ENCODE data around the gene DYRK1A.

Gene DYRK1A

GRCh38 chr21:37374027-37374426 lies 7.5 kb downstream of the DYRK1A start:
- Mint-ChIP-seq H3K9me3 (no peaks in the 10 kb centered on the region), H3K27me3 (ENCODE audit: low read depth) (no peaks in the 10 kb centered on the region), H3K4me1 (peaks cover 68% of the 10 kb centered on the region), H3K4me3 (no peak overlapping the region), H3K36me3 (ENCODE audit: low read depth) (peaks cover 4% of the 10 kb centered on the region), H3K27ac (peak overlapping the region; percentile 37 to 65 (median 37))
- no peak for TF ChIP-seq CTCF (IDR thresholded peaks at IDR 0.05; ENCODE audit: unreplicated experiment in 3 of 3)

GRCh38 chr21:37375866-37376574 lies 9.4 kb downstream of the DYRK1A start:
- peak overlapping the region in 2 of 3 experiments; percentile 29 to 33 for H3K27ac Mint-ChIP-seq
- no peak for TF ChIP-seq CTCF (IDR thresholded peaks at IDR 0.05; ENCODE audit: unreplicated experiment in 3 of 3)
- peaks cover 67% of the 10 kb centered on the region for H3K4me1 Mint-ChIP-seq
- peaks cover 4% of the 10 kb centered on the region for H3K36me3 Mint-ChIP-seq (ENCODE audit: low read depth)
- no peaks in the 10 kb centered on the region for H3K9me3 Mint-ChIP-seq
- no peak overlapping the region for H3K4me3 Mint-ChIP-seq
- H3K27me3 Mint-ChIP-seq (ENCODE audit: low read depth): no peaks in the 10 kb centered on the region

GRCh38 chr21:37378700-37379139 lies 12.1 kb downstream of the DYRK1A start:
- TF ChIP-seq CTCF (IDR thresholded peaks at IDR 0.05; ENCODE audit: unreplicated experiment in 3 of 3): no peak
- Mint-ChIP-seq H3K27ac (peak overlapping the region; percentile 35 to 66 (median 43)), H3K4me3 (no peak overlapping the region), H3K9me3 (peaks cover 8% of the 10 kb centered on the region), H3K27me3 (ENCODE audit: low read depth) (no peaks in the 10 kb centered on the region), H3K36me3 (ENCODE audit: low read depth) (peaks cover 8% of the 10 kb centered on the region), H3K4me1 (peaks cover 49% of the 10 kb centered on the region)

- Mint-ChIP-seq H3K27me3 (ENCODE audit: low read depth) (no peaks in the 10 kb centered on the region), H3K4me3 (no peak overlapping the region)
These were observed 14.1 kb downstream of the DYRK1A start for GRCh38 chr21:37380349-37381323.

GRCh38 chr21:37381883-37382585 lies 15.5 kb downstream of the DYRK1A start:
- no peak overlapping the region for H3K27ac Mint-ChIP-seq
- H3K36me3 Mint-ChIP-seq (ENCODE audit: low read depth): peaks cover 15% of the 10 kb centered on the region
- peaks cover 8% of the 10 kb centered on the region for H3K9me3 Mint-ChIP-seq
- no peak for TF ChIP-seq CTCF (IDR thresholded peaks at IDR 0.05; ENCODE audit: unreplicated experiment in 3 of 3)
- no peak overlapping the region for H3K4me3 Mint-ChIP-seq
- H3K4me1 Mint-ChIP-seq: peaks cover 47% of the 10 kb centered on the region
- no peaks in the 10 kb centered on the region for H3K27me3 Mint-ChIP-seq (ENCODE audit: low read depth)

More at GRCh38 chr21:37380349-37381323, 14.1 kb downstream of the DYRK1A start:
- peaks cover 47% of the 10 kb centered on the region for H3K4me1 Mint-ChIP-seq
- peak overlapping the region; percentile 1 to 18 (median 11) for H3K27ac Mint-ChIP-seq
- no peak for TF ChIP-seq CTCF (IDR thresholded peaks at IDR 0.05; ENCODE audit: unreplicated experiment in 3 of 3)
- peaks cover 16% of the 10 kb centered on the region for H3K36me3 Mint-ChIP-seq (ENCODE audit: low read depth)
- peaks cover 8% of the 10 kb centered on the region for H3K9me3 Mint-ChIP-seq

Data from nephron (organoid).